Measurements from ENCODE around the gene TRH. TPM values are rescaled to one million over a fixed set of nuclear protein-coding genes. Genes with fewer than 3 reads are reported as not detected.

Gene TRH
- total and polyA plus RNA-seq, 5 donors, result not detected

DNA sequence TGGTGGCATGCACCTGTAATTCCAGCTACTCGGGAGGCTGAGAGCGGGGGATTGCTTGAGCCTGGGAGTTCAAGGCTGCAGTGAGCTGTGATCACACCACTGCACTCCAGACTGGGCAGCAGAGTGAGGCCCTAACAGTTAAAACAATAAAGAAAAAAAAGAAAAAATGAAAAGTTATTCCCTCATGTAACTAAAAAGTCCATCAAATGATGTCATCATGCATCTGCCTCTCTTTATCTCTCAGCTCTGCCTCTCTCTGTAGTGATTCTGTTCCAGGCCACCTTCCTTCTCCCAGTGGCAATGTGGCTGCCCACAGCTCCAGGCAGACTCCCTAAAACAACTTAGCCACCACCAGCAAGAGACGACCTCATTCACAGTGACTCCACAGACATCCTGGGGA is 31.5 kb upstream of the TRH start:
- Histone ChIP-seq H3K27ac (ENCODE audit: low read length) (no peak overlapping the region), H3K9me3 (ENCODE audit: control insufficient read depth, low read length) (no peaks in the 10 kb centered on the region), H3K4me3 (ENCODE audit: low read length) (no peak overlapping the region), H3K27me3 (ENCODE audit: control insufficient read depth, insufficient read depth) (no peaks in the 10 kb centered on the region), H3K4me1 (ENCODE audit: control insufficient read depth, insufficient read depth, low read length) (no peaks in the 10 kb centered on the region)
- DNase-seq (no peak), ATAC-seq (no peak)
- WGBS, result 85% methylated on average over 3 of the region's 3 CpGs
- intact Hi-C loops (cut with DNase I), result loop anchor here in 1 of 4 donors (5.0 to 10.0 kb wide), 2 partner anchors 54 to 152 kb away; no protein-coding TSS in a partner anchor

DNA sequence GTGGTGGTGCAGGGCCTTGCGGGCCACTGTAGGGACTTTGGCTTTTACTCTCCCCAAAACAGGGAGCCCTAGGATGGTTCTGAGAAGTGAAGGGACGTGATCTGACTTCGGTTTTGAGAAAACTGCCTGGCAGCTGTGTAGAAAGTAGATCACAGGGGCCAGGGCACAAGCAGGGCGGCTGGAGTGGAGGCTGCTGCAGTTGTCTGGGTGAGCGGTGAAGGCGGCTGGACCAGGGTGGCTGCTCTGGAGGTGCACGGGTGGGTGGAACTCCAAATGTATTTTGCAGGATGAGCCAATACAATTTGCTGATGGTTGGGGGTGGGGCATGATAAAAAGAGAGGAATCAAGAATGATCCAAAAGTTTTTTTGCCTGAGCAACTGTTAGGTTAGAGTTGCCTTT is 29.8 kb upstream of the TRH start:
- no peaks in the 10 kb centered on the region for H3K9me3 ChIP-seq (ENCODE audit: control insufficient read depth, low read length)
- no peak overlapping the region for H3K4me3 ChIP-seq (ENCODE audit: low read length)
- ATAC-seq (no peak), DNase-seq (no peak)
- 92% methylated on average over 7 of the region's 7 CpGs for WGBS
- no peak overlapping the region for H3K27ac ChIP-seq (ENCODE audit: low read length)
- H3K4me1 ChIP-seq (ENCODE audit: control insufficient read depth, insufficient read depth, low read length), result no peaks in the 10 kb centered on the region
- intact Hi-C loops (cut with DNase I), result loop anchor here in 3 of 4 donors (5.0 to 10.0 kb wide), 3 partner anchors 53 to 150 kb away; no protein-coding TSS in a partner anchor
- H3K27me3 ChIP-seq (ENCODE audit: control insufficient read depth, insufficient read depth), result no peaks in the 10 kb centered on the region

DNA sequence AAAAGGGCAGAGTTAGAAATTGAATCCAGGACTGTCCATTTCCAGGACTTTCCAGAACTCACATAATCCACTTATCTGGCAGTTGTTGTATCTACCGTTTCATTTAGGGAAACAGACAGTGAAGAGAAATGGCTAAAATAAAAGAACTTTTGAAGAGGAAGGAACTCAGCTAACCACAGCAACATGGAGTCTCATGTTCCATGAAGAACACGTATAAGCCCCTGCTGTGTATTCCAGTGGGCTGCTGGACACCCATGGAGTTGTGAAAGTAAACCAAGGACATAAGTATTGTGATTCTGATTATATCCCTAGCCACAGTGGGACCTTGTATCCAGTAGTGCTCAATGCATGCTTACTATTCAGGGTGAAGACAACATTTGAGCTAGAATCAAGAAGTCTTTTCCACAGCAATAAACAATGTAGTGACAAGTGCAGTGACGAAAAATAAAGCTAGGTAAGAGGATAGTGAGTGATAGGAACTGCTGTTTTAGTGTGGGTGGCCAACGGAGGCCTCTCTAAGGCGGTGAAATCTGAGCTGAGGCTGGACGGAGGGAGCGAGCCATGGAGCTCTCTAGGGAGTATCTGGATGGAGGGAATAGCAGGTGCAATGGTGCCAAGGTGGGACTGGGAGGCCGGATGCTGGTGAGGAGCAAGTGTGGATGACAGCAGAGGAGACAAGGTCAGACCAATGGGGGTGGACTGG is 26.8 kb upstream of the TRH start:
- H3K27ac ChIP-seq (ENCODE audit: low read length), result no peak overlapping the region
- WGBS, result 72% methylated on average over 8 of the region's 8 CpGs
- no peaks in the 10 kb centered on the region for H3K4me1 ChIP-seq (ENCODE audit: control insufficient read depth, insufficient read depth, low read length)
- intact Hi-C loops (cut with DNase I), result loop anchor here in 3 of 4 donors (5.0 to 10.0 kb wide), 3 partner anchors 50 to 147 kb away; no protein-coding TSS in a partner anchor
- no peaks in the 10 kb centered on the region for H3K9me3 ChIP-seq (ENCODE audit: control insufficient read depth, low read length)
- DNase-seq, result no peak
- no peaks in the 10 kb centered on the region for H3K27me3 ChIP-seq (ENCODE audit: control insufficient read depth, insufficient read depth)
- no peak overlapping the region for H3K4me3 ChIP-seq (ENCODE audit: low read length)
- ATAC-seq, result no peak

DNA sequence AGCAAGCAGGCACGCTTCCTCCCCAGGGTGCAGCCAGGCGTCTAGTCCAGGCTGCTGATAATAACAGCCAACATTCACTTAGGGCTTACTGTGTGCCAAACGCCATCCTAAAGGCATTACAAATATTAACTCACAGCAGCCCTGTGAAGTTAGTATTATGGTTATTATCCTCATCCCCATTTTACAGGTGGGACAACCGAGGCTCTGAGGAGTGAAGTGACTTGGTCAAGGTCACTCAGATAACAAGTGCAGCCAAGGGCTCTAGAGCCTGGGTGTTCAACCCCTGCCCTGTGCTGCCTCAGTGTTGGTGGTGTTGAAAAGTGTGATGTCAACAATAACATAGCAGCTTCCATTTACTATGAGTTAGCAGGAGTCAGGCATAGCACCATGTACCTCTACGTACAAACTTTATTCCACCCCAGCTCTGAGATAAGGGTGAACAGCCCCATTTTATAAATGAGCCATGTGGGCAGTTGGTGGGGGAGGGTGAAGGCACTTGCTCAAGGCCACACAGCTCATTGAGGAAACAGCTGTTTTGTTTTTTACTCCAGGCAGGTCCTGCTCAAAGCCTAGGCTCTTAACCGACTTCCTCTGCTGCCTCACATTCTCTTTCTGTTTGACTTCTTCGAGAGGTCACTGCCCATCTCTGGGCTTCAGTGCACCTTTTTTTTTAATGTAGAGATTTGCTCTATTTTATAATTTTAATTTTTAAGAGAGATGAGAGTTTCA is 24.0 kb upstream of the TRH start:
- ATAC-seq, result no peak
- 63% methylated on average over 7 of the region's 7 CpGs for WGBS
- H3K27ac ChIP-seq (ENCODE audit: low read length), result no peak overlapping the region
- intact Hi-C loops (cut with DNase I), result no loop called here
- H3K27me3 ChIP-seq (ENCODE audit: control insufficient read depth, insufficient read depth), result no peaks in the 10 kb centered on the region
- no peaks in the 10 kb centered on the region for H3K4me1 ChIP-seq (ENCODE audit: control insufficient read depth, insufficient read depth, low read length)
- H3K4me3 ChIP-seq (ENCODE audit: low read length), result no peak overlapping the region
- H3K9me3 ChIP-seq (ENCODE audit: control insufficient read depth, low read length), result no peaks in the 10 kb centered on the region
- no peak for DNase-seq

DNA sequence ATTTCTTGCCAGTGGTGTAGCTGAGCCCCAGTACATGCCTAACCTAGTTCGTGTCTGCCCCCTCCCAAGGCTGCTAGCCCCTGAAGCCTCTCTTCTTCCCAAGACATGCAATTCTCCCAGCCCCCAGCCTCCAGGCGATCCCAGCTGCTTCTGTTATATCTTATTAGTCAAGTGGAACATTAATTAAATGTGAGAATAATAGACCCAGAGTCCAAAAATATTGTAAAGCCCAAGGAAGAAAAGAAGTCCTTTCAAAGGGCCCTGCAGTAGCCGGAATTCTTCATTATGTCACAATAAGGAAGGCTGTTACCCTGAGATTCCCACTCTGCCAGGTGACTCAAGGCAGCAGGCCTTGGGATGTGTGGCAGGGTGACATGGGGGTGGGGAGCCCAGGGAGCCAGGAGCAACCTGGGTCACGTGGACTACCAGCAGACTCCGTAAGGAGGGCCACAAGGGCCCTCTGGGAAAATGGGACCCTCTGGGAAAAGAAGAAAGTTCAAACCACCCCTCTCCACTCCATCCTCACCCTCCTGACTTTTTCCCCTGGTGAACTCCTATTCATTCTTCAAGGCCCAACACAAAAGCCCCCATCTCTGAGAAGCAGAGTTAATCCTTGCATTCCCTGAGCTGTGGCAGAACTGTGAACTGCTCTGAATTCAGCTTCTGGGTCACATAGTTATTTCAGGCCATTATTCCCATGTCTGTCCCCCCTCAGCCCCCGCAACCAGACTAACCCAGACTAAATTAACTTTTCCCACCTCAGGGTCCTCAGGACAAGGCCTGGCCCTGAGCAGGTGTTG is 21.8 kb upstream of the TRH start:
- 80% methylated on average over 6 of the region's 6 CpGs for WGBS

DNA sequence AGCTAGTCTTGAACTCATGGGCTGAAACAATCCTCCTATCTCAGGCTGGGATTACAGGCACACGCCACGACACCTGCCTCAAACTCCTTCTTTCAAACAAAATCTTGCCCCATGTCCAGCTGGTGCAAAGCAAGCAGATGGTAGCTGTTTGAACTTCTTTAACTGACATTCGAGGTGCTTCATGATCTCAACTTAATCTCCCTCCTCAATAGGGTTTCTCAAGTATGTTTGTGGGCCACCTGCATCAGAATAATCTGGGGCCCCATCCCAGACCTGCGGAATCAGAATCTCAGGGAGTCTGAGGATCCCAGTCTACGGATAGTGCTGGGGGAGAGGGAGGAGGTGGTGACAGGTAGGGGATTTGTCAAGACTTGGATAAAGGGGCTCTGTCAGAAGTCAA is 20.9 kb upstream of the TRH start:
- no peaks in the 10 kb centered on the region for H3K4me1 ChIP-seq (ENCODE audit: control insufficient read depth, insufficient read depth, low read length)
- H3K4me3 ChIP-seq (ENCODE audit: low read length), result no peak overlapping the region
- intact Hi-C loops (cut with DNase I), result no loop called here
- DNase-seq (no peak), ATAC-seq (no peak)
- 49% methylated on average over 5 of the region's 5 CpGs for WGBS
- no peaks in the 10 kb centered on the region for H3K27me3 ChIP-seq (ENCODE audit: control insufficient read depth, insufficient read depth)
- H3K27ac ChIP-seq (ENCODE audit: low read length), result no peak overlapping the region
- H3K9me3 ChIP-seq (ENCODE audit: control insufficient read depth, low read length), result no peaks in the 10 kb centered on the region

More for the DNA sequence above, 21.8 kb upstream of the TRH start:
- DNase-seq (no peak), ATAC-seq (no peak)
- Histone ChIP-seq H3K27ac (ENCODE audit: low read length) (no peak overlapping the region), H3K9me3 (ENCODE audit: control insufficient read depth, low read length) (no peaks in the 10 kb centered on the region), H3K4me3 (ENCODE audit: low read length) (no peak overlapping the region), H3K27me3 (ENCODE audit: control insufficient read depth, insufficient read depth) (no peaks in the 10 kb centered on the region), H3K4me1 (ENCODE audit: control insufficient read depth, insufficient read depth, low read length) (no peaks in the 10 kb centered on the region)
- intact Hi-C loops (cut with DNase I), result no loop called here

DNA sequence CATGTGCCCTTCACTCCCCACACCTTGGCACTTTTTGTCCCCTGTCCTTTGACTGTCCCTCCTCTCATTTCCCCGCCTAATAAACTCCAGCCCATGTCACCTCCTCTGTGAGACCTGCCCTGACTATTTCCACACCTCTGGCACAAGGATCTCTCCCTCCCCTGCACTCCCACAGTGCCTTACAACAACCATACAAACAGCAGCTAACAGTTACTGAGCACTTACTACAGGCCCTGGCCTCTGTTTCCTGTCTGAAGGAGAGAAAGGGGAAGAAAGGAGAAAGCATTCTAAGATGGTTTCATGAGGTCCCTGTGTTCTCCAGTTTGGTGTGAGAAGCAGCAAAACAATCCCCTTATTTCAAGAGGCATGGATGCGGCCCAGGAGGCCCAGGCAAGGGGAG is 20.0 kb upstream of the TRH start:
- intact Hi-C loops (cut with DNase I), result no loop called here
- Histone ChIP-seq H3K27me3 (ENCODE audit: control insufficient read depth, insufficient read depth) (no peaks in the 10 kb centered on the region), H3K4me1 (ENCODE audit: control insufficient read depth, insufficient read depth, low read length) (no peaks in the 10 kb centered on the region), H3K4me3 (ENCODE audit: low read length) (no peak overlapping the region), H3K27ac (ENCODE audit: low read length) (no peak overlapping the region), H3K9me3 (ENCODE audit: control insufficient read depth, low read length) (no peaks in the 10 kb centered on the region)
- DNase-seq (no peak), ATAC-seq (no peak)
- WGBS, result 54% methylated on average over 2 of the region's 2 CpGs

DNA sequence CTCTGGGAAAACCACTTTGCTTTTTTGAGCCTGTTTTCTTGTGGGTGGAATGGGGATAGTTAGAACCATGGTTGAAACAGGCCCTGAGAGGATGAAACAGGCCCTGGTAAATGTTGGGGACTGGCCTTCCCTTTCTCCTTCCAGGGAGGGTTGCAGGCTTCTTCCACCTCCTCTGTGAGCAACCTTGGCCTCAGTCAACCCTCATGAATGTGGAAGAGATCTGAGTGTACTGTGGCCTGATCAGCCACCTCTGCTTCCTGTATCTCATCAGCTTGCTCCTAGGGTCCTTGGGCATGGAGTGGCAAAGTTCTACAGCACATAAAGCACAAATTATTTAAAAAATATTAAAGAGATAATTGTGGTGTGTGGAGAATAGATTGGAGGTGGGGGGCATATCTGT is 17.6 kb upstream of the TRH start:
- H3K27ac ChIP-seq (ENCODE audit: low read length), result no peak overlapping the region
- no peaks in the 10 kb centered on the region for H3K9me3 ChIP-seq (ENCODE audit: control insufficient read depth, low read length)
- H3K27me3 ChIP-seq (ENCODE audit: control insufficient read depth, insufficient read depth), result no peaks in the 10 kb centered on the region
- intact Hi-C loops (cut with DNase I), result no loop called here
- no peak for DNase-seq
- ATAC-seq, result no peak
- H3K4me1 ChIP-seq (ENCODE audit: control insufficient read depth, insufficient read depth, low read length), result no peaks in the 10 kb centered on the region
- H3K4me3 ChIP-seq (ENCODE audit: low read length), result no peak overlapping the region

DNA sequence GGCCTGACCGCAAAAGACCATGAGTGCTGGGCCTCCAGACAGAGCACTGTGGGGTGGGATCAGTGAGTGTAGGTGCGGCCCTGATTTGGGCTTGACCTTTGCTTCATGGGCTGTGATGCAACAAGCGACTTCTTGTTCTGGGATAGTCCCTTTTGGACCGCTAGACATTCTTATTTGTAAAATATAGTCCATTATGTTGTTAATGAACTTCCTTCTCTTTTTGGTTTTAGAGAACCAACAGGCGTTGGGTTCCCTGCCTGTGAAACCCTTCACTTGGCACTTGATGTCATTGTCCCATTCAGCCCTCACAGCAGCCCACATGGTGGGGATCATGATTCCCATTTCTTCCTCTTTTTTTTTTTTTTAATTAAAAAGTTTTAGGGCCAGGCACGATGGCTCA is 15.8 kb upstream of the TRH start:
- no peaks in the 10 kb centered on the region for H3K27me3 ChIP-seq (ENCODE audit: control insufficient read depth, insufficient read depth)
- no peaks in the 10 kb centered on the region for H3K9me3 ChIP-seq (ENCODE audit: control insufficient read depth, low read length)
- WGBS, result 79% methylated on average over 6 of the region's 6 CpGs
- no peaks in the 10 kb centered on the region for H3K4me1 ChIP-seq (ENCODE audit: control insufficient read depth, insufficient read depth, low read length)
- no peak overlapping the region for H3K4me3 ChIP-seq (ENCODE audit: low read length)
- H3K27ac ChIP-seq (ENCODE audit: low read length), result no peak overlapping the region
- intact Hi-C loops (cut with DNase I), result no loop called here
- ATAC-seq (peak in 1 of 2 donors; percentile 26), DNase-seq (no peak)

DNA sequence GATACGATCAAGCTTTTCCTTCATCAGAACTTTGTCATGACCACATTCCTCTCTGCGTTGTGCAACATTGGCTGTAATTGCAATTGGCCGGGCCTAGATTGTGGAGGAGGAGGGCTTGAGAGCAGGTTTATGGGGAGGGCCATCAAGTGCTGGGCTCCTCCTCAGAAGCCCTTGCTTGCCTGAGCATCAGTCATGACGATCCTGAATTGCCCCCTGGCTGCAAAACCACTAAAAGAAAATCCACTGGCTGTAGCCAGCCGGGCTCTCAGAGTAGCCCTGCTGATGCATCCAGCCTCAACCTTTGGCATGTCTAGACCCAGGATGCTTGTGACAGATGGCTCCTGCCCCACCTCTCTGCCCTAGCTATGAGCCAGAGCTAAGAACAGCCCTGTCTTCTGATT is 13.4 kb upstream of the TRH start:
- intact Hi-C loops (cut with DNase I), result no loop called here
- Histone ChIP-seq H3K4me3 (ENCODE audit: low read length) (no peak overlapping the region), H3K27me3 (ENCODE audit: control insufficient read depth, insufficient read depth) (no peaks in the 10 kb centered on the region), H3K4me1 (ENCODE audit: control insufficient read depth, insufficient read depth, low read length) (no peaks in the 10 kb centered on the region), H3K27ac (ENCODE audit: low read length) (no peak overlapping the region), H3K9me3 (ENCODE audit: control insufficient read depth, low read length) (no peaks in the 10 kb centered on the region)
- ATAC-seq (no peak), DNase-seq (no peak)
- WGBS, result 51% methylated on average over 5 of the region's 5 CpGs

DNA sequence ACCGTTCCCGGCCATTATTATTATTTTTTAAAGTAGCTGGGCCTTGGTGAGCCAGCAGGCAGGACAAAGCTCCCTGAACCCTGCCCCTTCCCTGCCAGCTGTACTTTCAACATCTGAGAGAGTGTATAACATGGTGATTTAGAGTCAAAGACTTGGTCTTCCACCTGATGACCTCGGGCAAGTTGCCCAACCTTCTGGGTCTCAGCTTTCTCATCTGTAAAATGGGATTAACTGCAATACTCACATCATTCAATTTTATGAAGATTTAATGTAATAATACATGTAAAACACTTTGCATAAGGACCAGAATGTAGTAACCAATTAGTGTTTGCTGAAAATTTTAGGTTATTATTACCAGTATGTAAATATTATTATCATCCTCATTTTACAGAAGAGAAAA is 11.9 kb upstream of the TRH start:
- ATAC-seq (no peak), DNase-seq (no peak)
- Histone ChIP-seq H3K4me3 (ENCODE audit: low read length) (no peak overlapping the region), H3K4me1 (ENCODE audit: control insufficient read depth, insufficient read depth, low read length) (no peaks in the 10 kb centered on the region), H3K27me3 (ENCODE audit: control insufficient read depth, insufficient read depth) (no peaks in the 10 kb centered on the region), H3K27ac (ENCODE audit: low read length) (no peak overlapping the region), H3K9me3 (ENCODE audit: control insufficient read depth, low read length) (no peaks in the 10 kb centered on the region)
- 79% methylated on average over 3 of the region's 3 CpGs for WGBS
- intact Hi-C loops (cut with DNase I), result no loop called here
